Stimulated activated CD8-positive, alpha-beta memory T cell treated with anti-CD3 and anti-CD28 coated beads, Interleukin-7, amount 100 ng/mL, for 1 hour (primary cell): ENCODE data around the gene MYH7.
"Not testable (repeated sequence)": the region's sequence is repeated elsewhere in the genome, so short reads cannot be mapped to it uniquely, and the experiment has no call there.

Experiments
- DNase-seq, 2 donors: peaks; one replicate each; pipeline ENCODE4 v3.0.0-alpha.2; 2020; ENCODE audit warnings: low read depth in 2 of 2

The MYH7 gene

DNA sequence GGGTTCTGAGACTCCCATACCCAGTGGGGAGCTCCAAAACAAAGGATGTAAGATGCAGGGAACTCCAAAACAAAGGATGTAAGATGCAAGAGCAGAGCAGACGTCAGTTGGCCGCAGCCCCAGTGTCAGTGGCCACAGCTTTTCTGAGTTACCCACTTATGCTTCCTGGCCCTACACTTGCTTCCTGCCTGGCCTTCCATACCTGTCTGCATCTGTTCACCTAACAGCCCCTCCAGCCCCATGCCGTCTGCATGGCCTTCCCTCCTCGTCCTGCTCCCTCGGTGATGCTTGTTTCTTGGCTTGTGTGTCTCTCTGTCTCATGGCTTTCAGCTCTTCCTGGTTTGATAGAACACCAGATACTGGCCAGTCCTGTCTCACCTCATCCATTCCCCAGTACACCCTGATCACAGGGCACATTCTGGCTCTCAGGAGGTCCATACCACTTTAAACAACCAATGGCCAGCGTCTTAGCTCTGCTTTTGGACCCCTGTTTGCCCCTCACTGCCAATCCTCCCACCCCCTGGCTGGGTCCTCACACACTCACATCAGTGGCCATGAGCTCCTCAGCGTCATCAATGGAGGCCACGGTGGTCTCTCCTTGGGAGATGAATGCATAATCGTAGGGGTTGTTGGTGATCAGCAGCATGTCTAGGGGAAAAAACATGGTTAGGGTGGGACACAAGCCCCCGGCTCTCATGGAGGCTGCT is 5.3 kb downstream of the MYH7 start:
- no peak for DNase-seq

DNA sequence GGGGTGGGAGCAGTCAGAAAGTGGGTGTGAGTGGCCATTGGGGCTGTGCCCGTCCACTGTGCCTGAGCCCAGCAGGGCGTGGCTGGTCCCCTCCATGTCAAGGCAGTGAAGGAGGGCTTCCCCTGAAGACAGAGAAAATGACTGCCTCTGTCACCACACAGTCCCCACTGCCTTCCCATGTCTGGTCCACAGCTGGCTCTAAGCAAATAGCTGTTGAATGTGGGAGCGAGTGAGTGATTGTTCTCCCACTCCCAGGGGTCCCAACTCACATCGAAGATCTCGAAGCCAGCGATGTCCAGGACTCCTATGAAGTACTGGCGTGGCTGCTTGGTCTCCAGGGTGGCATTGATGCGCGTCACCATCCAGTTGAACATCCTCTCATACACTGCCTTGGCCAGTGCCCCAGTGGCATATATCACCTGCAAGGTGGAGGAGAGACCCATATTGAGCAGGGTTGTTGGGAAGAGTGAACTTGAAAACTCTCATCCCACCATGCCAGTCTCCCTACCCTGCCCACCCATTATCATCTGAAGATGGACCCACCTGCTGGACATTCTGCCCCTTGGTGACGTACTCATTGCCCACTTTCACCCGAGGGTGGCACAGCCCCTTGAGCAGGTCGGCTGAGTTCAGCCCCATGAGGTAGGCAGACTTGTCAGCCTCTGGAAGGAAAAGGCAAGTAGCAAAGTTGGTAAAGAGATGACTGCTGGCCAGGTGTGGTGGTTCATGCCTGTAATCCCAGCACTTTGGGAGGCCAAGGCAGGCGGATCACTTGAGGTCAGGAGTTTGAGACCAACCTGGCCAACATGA is 6.6 kb downstream of the MYH7 start:
- no peak for DNase-seq

DNA sequence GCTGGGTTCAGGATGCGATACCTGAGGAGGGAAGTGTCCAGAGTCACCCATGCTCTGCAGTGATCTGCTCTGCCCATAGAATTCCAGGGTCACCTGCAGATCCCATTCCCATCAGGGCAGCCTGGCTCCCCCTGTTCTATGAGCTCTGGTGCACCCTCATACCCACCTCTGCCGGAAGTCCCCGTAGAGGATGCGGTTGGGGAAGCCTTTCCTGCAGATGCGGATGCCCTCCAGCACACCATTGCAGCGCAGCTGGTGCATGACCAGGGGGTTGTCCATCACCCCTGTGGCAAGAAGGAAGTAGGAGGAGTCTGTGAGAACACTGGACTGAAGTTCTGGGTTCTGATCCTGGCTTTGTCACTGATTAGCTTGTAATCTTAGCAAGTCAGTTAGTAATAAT is 9.7 kb downstream of the MYH7 start:
- not testable (repeated sequence) for DNase-seq

DNA sequence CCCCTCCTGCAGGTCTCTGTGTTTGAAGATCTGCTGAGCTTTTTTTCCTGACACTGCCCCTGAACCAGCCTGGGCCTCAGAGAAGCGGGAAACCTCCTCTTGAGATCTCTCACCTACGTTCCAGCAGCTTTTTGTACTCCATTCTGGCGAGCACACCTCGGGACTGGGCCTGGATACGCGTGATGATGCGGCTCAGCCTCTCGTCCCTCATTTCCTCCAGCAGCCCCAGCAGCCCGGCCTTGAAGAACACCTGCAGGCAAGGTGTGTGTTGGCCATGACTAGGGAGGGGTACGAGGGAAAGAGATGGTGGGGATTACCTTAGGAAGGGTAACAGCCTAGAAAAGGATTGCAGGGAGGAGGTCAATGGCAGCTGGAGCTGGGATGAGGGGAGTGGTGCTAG is 10.3 kb downstream of the MYH7 start:
- no peak for DNase-seq

DNA sequence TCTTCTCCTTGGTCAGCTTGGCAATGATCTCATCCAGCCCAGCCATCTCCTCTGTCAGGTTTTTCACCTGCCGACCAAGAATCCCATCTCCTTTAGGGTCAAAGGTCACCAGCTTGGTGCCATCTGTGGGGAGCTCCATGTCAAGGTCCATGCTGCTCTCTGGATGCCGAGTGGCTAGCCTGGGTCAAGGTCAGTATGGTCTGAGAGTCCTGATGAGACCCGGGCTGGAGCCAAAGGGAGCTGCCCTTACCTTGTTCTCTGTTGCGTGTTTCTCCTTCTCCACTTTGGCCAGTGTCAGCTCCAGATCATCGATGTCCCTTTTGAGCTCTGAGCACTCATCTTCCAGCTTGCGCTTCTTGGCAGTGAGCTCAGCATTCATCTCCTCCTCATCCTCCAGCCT is 11.8 kb downstream of the MYH7 start:
- DNase-seq = no peak

DNA sequence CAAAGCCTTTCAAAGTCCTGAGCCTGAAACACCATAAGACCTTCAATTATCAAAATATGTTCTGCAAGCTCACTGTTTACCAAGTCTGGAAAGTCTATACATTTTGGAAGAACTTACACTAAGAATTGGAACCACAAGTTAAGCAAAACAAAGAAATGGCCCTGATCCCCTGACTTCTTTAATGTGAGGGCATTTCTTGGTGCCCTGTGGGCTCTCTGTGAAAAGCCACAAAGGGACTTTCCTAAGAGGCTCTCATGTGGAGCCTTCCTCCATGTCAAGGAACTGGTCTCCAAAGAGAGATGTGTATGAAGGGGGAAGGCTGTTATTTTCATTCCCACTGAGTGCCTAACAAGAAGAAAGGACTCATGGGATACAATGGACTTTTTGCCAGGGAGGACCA is 13.9 kb downstream of the MYH7 start:
- DNase-seq = no peak

DNA sequence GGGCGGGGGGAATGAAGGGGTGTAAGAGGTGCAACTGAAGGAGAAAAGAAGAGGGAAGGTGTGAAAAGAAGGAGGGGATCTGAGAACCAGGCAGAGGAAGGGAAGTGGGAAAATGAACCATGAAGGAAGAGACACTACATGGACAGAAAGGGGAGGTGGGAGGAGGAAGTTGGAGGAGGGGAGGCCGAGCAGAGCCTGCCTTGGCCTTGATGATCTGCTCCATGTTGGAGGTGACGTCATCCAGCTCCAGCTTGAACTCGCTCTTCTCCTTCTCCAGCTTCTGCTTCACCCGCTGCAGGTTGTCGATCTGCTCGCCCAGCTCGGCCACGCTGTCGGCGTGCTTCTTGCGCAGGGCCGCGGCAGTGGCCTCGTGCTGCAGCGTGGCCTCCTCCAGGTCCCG is 15.8 kb downstream of the MYH7 start:
- not testable (repeated sequence) for DNase-seq

DNA sequence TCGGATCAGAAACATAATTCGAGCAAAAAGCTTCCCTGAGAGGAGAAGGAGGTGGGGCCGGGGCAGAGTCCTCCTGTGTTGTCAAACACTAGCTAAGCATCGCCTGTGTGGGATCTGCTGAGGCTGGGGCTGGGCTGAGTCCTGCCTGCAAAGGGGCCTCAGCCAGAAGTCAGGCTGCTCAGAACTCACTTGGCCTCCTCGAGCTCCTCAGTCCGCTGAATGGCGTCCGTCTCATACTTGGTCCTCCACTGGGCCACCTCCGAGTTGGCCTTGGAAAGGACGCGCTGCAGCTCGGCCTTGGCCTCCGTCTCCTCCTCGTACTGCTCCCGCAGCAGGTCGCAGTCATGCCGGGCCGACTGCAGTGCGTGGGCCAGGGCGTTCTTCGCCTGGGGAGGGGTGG is 17.4 kb downstream of the MYH7 start:
- DNase-seq = no peak

DNA sequence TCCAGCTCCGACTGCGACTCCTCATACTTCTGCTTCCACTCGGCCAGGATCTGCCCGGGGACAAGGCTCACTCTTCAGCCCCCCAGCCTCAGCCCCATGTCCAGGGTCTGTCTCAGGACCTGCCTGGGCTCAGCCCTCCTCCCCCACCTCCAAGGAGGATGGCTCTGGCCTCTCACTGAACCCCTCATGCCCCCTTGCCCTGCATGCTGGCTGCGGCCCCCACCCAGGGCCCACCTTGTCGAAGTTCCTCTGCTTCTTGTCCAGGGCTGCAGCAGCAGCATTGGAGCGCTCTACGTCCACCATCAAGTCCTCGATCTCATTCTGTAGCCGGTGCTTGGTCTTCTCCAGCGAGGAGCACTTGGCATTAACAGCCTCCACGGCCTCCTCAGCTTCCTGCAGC is 18.2 kb downstream of the MYH7 start:
- DNase-seq = not testable (repeated sequence)

DNA sequence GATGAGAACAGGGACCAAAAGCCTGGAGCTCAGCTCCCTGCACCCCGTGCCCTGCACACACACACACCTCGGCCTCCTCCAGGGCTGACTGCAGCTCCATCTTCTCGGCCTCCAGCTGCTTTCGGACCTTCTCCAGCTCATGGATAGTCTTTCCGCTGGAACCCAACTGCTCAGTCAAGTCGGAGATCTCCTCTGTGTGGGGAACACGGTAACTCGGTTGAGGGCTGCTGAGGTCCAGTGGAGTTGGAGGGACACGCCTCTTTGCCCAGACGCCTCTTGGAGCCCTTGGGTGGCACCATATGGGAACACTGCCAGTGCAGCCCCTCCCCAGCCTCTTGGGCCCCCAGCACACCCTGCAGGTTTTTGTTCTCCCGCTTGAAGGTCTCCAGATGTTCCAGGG is 18.7 kb downstream of the MYH7 start:
- DNase-seq = no peak

DNA sequence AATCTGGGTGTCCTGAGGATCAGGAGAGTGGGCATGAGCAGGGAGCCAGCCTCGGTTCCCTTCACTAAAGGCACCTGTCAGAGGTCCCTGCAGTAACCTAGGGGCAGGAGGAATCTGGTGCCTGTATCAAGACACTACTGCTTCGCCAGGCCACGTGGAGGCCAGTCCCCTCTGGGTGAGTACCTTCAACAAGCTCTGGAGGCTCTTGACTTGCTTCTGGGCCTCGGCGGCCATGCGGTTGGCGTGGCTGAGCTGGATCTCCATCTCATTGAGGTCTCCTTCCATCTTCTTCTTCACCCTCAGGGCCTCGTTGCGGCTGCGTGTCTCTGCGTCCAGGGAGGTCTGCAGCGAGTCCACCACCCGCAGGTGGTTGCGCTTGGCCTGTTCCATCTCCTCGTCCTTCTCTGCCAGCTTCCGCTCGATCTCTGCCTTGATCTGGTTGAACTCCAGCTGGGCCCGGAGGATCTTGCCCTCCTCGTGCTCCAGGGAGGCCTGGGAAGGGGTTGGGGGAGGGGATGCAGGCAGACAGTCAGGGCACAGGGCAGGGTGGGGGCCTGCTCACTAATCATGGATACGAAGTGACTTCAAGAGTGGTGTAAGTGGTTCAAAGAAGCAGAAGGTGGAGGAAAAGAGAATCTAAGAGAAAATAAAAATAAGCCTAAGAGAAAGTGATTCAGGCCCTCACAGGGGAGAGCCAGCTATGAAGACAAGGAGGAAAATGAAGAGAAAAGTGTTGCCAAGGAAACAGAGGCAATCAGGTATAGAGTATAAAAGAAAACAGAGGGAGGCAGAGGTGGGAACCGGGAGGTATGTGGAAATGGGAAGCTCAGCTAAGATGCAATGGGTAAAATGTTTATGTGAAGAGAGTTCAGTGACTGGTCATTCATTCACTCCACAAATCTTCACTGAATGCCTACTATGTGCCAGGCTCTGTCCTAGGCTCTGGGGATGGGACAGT is 19.4 kb downstream of the MYH7 start:
- no peak for DNase-seq

DNA sequence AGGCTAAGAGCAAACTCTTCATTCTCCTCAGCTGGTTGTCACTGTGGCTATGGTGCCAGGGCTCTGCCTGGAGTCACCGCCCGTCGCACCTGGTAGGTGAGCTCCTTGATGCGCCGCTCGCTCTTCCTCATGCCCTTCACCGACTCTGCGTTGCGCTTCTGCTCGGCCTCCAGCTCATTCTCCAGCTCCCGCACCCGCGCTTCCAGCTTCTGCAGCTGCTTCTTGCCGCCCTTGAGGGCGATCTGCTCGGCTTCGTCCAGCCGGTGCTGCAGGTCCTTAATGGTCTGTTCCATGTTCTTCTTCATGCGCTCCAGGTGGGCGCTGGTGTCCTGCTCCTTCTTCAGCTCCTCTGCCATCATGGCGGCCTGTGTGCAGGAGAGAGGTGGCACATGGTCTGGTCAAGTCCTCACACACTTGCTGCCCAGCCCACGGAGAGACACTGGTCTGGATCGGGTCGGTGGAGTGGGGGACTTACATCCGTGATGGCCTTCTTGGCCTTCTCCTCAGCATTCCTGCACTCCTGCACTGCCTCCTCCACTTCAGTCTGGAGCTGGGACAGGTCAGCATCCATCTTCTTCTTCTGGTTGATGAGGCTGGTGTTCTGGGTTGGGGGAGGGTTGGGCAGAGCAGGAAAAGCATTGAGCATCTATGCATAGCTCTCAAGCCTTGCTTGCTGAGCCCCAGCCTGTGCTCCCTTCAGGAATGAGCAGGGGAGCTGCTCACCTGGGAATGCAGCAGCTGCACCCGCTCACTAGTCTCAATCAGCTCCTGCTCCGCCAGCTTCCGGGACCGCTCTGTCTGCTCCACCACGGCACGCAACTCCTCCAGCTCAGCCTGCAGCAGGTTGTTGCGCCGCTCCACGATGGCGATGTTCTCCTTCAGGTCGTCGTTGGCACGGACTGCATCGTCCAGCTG is 20.3 kb downstream of the MYH7 start:
- DNase-seq = no peak

DNA sequence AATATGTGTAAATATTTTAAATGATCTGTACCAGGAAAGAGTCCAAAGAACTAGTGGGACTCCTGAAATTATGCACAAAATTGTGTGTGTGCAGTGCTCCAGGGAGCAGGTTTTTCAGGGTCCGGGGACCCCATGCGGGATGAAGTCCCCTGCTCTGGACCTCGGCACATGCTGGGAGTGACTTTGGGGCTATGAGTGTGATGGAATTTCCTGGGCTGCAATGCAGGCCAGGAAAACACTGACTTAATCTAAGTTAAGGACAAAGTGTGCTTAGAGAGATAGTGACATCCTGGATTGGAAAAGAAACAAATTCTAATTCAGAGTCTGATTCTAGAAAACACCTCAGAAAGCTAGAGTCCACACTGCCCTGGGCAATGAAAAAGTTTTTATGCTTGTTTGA is 21.2 kb downstream of the MYH7 start:
- DNase-seq = no peak

DNA sequence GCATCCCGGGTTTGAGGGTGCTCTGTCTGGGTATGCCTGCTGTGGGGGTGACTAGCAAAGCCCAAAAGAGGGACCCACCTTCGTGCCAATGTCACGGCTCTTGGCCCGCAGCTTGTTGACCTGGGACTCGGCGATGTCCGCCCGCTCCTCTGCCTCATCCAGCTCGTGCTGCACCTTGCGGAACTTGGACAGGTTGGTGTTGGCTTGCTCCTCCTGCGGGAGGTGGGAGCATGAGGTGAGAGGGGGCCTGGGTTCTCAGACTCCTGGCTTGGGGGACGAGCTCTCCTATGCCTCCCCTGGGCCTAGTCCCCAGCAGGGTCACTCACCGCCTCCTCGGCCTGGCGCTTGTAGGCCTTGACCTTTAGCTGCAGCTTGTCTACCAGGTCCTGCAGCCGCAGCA is 21.8 kb downstream of the MYH7 start:
- no peak for DNase-seq

DNA sequence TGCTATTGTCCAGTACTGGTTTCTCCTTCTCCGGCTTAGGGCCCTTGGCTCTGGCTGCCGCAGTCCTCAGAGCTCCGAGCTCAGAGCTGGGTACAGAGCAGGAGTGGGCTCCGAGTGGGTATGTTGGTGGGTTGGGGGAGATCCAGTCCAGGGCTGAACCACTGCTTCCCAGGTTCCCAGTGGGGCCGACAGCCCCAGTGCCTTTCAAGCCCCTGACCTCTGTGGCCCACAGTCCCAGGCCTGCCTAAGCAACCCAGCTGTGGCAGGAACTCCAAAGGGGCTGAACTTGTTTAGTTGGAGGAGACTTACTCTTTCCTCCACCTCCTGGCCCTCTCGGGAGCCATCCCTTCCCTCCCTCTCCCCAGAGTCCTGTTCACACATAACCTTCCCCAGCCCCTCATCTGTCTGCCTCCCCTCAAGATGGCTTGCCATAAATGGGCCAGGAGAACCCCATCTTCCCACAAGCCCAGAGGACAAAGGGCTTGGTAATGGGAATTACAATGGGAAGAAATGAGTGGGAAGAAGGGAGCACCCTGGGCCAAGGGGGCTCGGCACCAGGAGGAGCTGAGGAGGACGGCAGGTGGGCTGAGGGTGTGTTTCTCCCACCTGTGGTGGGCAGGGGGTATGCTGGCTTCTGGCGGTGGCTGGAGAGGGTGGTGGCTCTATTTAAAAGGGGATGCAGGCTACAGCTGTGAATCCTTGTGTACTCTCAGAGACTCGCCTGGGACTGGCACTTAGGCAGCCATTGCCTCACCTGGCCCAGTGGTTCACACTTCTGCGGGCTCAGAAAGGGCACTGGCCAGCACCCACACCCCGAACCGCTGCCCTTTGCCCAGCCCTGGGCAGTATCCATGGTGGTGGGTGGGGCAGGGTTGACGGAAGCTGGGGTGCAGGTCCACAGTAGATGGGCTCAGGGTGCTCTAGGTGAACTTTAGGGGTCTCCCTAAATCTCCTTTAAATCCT is 23.6 kb downstream of the MYH7 start:
- no peak for DNase-seq

DNA sequence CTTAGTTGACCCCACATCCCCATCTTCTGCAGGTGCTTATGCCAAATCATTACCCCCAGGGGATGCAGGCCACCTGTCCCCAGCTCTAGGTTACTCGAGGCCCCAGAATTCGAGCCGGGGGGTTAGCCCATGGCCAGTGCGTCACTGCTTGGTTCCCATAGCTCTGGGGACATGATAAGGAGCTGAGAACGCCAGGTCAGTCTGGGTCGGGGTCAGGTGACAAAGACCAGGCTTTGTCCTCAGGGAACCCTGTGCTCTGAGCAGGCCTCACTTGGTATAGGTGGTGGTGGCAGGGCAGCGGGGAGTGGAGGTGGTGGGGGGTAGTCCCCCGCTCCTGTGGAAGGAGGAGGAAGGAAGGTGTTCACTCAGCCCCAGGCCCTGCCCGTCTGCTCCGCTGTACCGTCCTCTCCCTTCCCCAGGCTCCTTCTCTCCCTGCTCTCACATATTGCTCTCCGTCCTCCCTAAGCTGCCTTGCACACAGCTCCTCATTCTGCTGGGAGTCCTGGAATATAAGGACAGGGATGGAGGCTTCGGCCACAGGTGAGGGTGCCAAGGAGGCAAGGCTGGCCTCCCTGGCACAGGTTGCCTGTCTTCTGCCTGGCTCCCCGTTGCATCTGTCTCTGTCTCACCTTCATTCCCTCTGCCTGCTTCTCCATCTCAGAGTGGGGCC is 25.4 kb downstream of the MYH7 start:
- DNase-seq = no peak

DNA sequence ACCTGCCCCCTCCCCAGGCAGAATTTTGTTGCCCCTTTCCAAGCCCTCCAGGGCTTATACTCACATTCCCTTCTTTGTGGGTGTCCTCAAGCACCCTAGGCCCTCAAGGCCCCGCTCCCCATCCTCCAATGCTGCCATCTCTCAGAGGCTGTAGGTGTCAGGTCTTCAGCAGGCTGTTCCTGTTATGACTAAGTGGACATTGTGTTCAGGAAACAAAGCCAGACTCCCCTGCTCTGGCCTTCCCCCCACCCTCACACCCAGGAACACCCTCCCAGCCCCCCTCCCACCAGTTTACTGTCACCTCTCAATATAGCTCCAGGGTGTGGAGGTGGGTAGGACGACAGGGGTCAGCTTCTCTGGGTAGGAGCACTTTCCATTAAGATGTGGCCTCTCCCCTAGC is 26.0 kb downstream of the MYH7 start:
- DNase-seq = no peak

DNA sequence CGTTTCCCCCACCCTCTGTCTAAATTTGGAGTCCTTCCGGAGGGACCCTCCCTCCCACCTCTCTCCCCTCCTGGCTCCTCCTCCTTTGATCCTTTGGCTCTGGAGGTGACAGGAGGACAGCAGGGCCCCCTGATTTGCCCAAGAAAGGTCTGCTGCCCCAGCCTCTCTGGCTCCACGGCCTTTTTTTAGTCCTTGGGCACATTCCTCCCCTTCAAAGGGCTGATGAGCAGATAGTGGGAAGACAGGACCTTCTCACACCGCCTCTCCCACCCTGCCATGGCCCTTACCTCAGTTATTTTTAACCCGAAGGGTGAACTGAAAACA is 27.2 kb downstream of the MYH7 start:
- DNase-seq = no peak

DNA sequence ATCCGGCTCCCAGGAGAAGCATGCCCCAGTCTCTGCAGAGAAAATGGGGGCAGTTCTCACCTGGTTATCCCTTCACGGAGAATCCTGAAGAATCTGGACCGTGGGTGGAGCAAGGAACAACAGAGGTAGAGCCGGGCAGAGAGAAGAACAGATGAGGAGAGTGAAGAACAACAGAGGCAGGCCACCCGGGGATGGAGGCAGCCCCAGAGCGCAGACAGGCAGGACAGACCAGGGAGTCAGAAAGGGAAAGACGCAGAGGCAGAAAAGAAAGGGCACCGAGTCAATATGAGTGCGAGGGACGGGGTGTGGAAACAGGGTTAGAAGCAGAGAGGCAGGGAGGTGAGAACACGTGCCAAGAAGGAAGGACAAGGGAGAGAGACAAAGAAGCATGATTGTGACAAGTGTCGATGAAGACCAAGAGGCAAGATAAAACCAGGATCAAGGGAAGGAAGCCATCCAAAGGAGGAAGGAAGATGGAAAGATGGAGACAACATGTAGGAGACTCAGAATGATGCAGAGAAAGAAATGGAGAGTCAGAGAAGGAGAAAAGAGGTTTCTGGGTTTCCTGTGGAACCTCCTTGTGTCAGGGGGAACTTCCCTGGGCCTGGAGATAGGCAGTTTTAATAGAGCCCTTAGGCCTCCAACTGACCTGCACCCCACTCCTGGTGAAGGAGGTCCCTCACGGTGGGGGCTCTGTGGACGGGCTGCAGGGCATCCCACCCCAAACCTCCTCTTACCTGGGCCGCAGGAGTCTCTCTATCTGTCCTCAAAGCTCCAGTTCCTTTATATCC is 27.7 kb downstream of the MYH7 start, which contains the start of gene MYH6:
TSS of gene MYH6 (minus strand) at position 758 of the 791 bp plus-strand sequence. CDS start 1,050 bp downstream, outside the sequence.
- DNase-seq = no peak
